GM12873 (cell line): ENCODE results near the gene IRF7.

Experiments
- CTCF ChIP-seq: IDR thresholded peaks from 2 replicates; pipeline ENCODE4 v1.5.1; 2012; ENCODE audit warnings: low read depth, mild to moderate bottlenecking, moderate library complexity, low read length, control low read depth; ENCODE audit not compliant: insufficient read depth; ENCODE audit errors: missing control alignments

Gene IRF7

GRCh38 chr11:589798-590197 lies 26.0 kb downstream of the IRF7 start:
- no peak for TF ChIP-seq CTCF

- TF ChIP-seq CTCF = no peak
These were observed 27.8 kb downstream of the IRF7 start for GRCh38 chr11:587978-588380.

- TF ChIP-seq CTCF = no peak
These were observed 28.2 kb downstream of the IRF7 start for GRCh38 chr11:587546-587945.

GRCh38 chr11:586376-587316 lies 29.1 kb downstream of the IRF7 start:
- no peak for TF ChIP-seq CTCF

GRCh38 chr11:584287-584686 lies 31.5 kb downstream of the IRF7 start:
- TF ChIP-seq CTCF = no peak

GRCh38 chr11:581752-582151 lies 34.0 kb downstream of the IRF7 start:
- TF ChIP-seq CTCF = no peak

GRCh38 chr11:581342-581741 lies 34.4 kb downstream of the IRF7 start:
- TF ChIP-seq CTCF = no peak
